GM13977 (cell line): ENCODE measurements around the gene ZNF346.

Experiments
- DNase-seq: peaks from one replicate; pipeline ENCODE4 v3.0.0; 2012; ENCODE audit warnings: low spot score
- in situ Hi-C: fragments of 300-500 bp; cut with MboI; formaldehyde crosslinking; loops from one replicate; pipeline ENCODE4 v1.12.0; 2022; ENCODE audit warnings: low sequenced_read_pairs, low pct_unique_long_range_greater_than_20kb, mixed read lengths, inconsistent platforms; ENCODE audit not compliant: unreplicated experiment
- TF ChIP-seq, protein P1 (sequence below): IDR thresholded peaks from 2 replicates; pipeline ENCODE4 v1.5.1; 2012; ENCODE audit warnings: mild to moderate bottlenecking, control low read depth; ENCODE audit not compliant: insufficient read depth; ENCODE audit errors: extremely low read depth, missing control alignments

Gene ZNF346

DNA sequence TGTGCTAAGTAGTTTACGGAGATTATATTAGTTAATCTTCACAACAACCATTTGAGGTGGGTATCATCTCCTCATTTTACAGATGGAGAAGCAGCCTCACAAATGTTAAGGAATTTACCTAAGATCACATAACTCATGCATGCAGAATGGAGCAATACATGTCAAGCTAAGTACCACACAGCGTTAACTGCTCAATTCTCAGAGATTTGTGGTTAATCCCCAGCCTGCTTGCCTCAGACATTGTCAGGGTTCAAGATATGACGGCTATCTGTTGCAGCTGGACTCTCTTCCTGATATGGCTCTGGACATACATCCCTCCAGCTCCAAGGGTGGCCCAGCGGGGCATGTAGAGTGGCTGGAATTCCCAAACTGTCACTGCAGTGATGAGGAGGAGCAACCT lies 7.3 kb upstream of the ZNF346 start:
- TF ChIP-seq, protein P1, sequence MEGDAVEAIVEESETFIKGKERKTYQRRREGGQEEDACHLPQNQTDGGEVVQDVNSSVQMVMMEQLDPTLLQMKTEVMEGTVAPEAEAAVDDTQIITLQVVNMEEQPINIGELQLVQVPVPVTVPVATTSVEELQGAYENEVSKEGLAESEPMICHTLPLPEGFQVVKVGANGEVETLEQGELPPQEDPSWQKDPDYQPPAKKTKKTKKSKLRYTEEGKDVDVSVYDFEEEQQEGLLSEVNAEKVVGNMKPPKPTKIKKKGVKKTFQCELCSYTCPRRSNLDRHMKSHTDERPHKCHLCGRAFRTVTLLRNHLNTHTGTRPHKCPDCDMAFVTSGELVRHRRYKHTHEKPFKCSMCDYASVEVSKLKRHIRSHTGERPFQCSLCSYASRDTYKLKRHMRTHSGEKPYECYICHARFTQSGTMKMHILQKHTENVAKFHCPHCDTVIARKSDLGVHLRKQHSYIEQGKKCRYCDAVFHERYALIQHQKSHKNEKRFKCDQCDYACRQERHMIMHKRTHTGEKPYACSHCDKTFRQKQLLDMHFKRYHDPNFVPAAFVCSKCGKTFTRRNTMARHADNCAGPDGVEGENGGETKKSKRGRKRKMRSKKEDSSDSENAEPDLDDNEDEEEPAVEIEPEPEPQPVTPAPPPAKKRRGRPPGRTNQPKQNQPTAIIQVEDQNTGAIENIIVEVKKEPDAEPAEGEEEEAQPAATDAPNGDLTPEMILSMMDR: no peak
- in situ Hi-C loops: no loop called here
- no peak for DNase-seq

DNA sequence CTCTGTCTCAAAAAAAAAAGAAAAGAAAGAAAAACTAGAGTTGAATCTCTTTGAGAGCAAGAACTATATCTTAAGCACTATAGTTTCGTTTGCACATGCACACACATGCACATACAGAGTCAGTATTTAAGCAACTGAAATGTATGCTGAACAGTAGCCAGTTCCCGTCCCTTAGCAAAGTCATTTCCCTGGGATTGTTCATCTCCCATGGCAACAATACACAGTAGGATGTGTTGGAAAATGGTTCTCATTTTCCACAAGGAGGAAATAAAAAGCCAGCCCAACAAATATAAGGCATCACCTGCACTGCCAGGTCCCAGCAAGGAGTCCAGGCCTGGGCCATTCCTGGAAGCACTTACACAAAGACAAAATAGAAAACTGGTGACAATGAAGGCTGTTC lies 4.2 kb upstream of the ZNF346 start:
- TF ChIP-seq, protein P1: no peak
- in situ Hi-C loops: no loop called here

DNA sequence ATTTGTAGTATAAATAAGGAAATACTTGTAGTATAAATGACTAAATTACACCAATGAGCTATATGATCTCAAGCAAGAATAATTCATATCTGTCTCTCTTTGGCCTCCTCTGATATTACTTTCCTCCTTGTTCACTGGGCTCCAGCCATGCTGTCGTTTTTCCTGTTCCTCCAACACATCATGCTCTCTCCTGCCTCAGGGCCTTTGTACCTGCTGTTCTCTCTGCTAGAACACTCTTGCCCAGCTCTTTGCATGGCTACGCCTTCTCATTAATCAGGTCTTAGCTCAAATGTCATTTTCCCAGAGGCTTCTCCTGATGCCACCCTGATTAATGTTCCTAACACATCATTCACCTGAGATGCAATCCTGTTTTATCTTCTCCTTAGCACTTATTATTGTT lies 2.5 kb upstream of the ZNF346 start:
- in situ Hi-C loops: no loop called here

More for the DNA sequence above, 4.2 kb upstream of the ZNF346 start:
- no peak for DNase-seq

DNA sequence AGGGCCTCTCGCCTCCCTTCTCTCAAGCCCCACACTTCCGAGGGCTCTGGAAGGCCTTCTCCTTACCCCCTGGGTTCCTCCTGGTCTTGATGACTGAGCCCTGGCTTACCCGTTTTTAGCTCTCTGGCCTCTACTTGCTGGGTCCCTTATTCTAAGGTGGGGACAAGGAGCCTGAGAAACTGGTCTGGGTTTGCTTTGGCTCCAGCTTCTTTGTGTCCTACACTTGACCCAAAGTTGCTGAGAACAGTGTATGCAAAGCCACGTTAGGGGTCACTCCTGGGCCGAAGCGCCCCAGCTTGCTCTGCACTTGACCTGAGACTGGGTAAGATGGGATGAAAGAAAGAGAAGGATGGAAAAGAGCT lies 788 bp downstream of the ZNF346 start:
- TF ChIP-seq, protein P1: peak; percentile 19
- peak; percentile 36 for DNase-seq
- in situ Hi-C loops: no loop called here

More for the DNA sequence above, 2.5 kb upstream of the ZNF346 start:
- TF ChIP-seq, protein P1: no peak
- no peak for DNase-seq

DNA sequence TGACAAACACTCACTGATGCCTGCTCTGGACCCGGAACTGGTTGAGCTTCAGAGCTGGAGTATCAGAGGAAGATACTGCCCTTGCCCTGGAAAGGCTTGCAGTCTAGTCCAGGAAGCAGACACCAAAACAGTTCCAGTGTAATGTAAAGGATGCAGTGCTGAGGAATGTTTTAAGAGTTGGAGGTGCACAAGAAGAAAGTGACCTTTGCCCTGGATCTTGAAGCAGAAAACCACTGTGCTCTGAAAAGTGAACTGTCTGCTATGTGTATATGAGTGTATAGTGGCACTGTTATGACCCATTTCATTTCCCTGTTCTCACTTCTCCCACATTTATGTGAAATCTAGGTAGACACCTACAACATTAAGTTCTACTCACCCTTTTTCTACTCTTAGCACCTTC lies 2.1 kb downstream of the ZNF346 start:
- TF ChIP-seq, protein P1: no peak
- in situ Hi-C loops: no loop called here
- DNase-seq: no peak

DNA sequence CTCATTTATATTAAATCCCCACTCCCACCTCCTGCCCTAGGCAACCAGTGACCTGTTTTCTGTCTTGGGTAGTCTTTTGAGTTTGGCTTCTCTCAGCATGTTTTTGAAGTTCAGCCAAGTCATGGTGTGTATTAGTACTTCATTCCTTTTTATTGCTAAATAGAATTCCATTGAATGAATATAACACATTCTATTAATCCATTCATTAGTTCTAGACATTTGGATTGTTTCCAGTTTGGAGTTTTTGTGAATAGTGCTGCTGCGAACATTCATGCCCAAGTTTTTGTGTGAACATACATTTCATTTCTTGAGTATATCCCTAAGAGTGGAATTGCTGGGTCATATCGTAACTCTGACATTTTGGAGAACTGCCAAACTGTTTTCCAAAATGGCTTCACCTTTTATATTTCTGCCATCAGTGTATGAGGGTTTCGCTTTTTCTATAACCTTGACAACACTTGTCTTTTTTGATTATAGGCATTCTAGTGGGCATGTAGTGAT lies 2.7 kb downstream of the ZNF346 start:
- DNase-seq: no peak
- TF ChIP-seq, protein P1: no peak
- in situ Hi-C loops: no loop called here

DNA sequence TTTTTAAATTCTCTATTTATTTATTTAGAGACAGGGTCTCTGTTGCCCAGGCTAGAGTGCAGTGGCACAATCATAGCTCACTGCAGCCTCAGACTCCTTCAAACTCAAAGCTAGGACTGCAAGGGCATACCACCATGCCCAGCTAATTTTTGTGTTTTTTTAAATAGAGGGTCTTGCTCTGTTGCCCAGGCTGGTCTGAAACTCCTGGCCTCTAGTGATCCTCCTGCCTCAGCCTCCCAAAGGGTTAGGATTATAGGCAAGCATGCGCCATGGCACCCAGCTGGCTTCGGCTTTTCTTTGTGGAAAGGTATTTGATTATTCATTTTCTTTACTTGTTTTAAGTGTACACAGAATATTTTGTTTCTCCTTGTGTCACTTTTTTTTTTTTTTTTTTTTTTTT lies 5.2 kb downstream of the ZNF346 start:
- in situ Hi-C loops: no loop called here
- TF ChIP-seq, protein P1: no peak
- DNase-seq: no peak
